Karpas-422 (cell line): ENCODE measurements around the gene EEF1A2. TPM values are rescaled to one million over a fixed set of nuclear protein-coding genes. Genes with fewer than 3 reads are reported as not detected.

ENCODE experiments used
- DNase-seq: peaks from one replicate; pipeline ENCODE4 v3.0.0-alpha.2; 2015
- H2AFZ ChIP-seq: fragments of 200-600 bp; sonication (generic); 2 replicates; pipeline ENCODE4 v1.6.1; 2014; ENCODE audit warnings: antibody characterized with exemption, low read length, mixed read lengths
- H3K27ac ChIP-seq: fragments of 200-600 bp; sonication (generic); 2 replicates; pipeline ENCODE4 v1.5.1; 2014; ENCODE audit warnings: mild to moderate bottlenecking, low read length, moderate library complexity
- H3K27me3 ChIP-seq: fragments of 200-600 bp; sonication (generic); 2 replicates; pipeline ENCODE4 v1.6.1; 2014; ENCODE audit warnings: low read length, mixed read lengths
- H3K36me3 ChIP-seq: fragments of 200-600 bp; sonication (generic); 2 replicates; pipeline ENCODE4 v1.6.1; 2014; ENCODE audit warnings: low read length, mixed read lengths; ENCODE audit not compliant: insufficient read depth
- H3K4me1 ChIP-seq: fragments of 200-600 bp; sonication (generic); 2 replicates; pipeline ENCODE4 v1.6.1; 2014; ENCODE audit warnings: mild to moderate bottlenecking, low read length, mixed read lengths
- H3K4me2 ChIP-seq: fragments of 200-600 bp; sonication (generic); 2 replicates; pipeline ENCODE4 v1.6.1; 2014; ENCODE audit warnings: low read length, low read depth, mild to moderate bottlenecking; ENCODE audit not compliant: poor library complexity, severe bottlenecking
- H3K4me3 ChIP-seq: fragments of 200-600 bp; sonication (generic); 2 replicates; pipeline ENCODE4 v1.5.1; 2014; ENCODE audit warnings: mild to moderate bottlenecking, antibody characterized with exemption, low read length, mixed read lengths
- H3K79me2 ChIP-seq: fragments of 200-600 bp; sonication (generic); 2 replicates; pipeline ENCODE4 v1.6.1; 2014; ENCODE audit warnings: mild to moderate bottlenecking, low read length, mixed read lengths
- H3K9ac ChIP-seq: fragments of 200-600 bp; sonication (generic); 2 replicates; pipeline ENCODE4 v1.6.0; 2014; ENCODE audit warnings: low read length
- H3K9me2 ChIP-seq: fragments of 200-600 bp; sonication (generic), shearing (Covaris generic); replicated peaks from 2 replicates; pipeline ENCODE4 v1.6.0; 2014; ENCODE audit warnings: mild to moderate bottlenecking, low read length, moderate library complexity; ENCODE audit not compliant: insufficient read depth
- H3K9me3 ChIP-seq: fragments of 300-700, 200-600 bp; sonication (generic); 2 replicates; pipeline ENCODE4 v1.6.1; 2014; ENCODE audit warnings: low read length, mixed read lengths
- H4K20me1 ChIP-seq: fragments of 200-600 bp; sonication (generic); 2 replicates; pipeline ENCODE4 v1.6.1; 2014; ENCODE audit warnings: mild to moderate bottlenecking, antibody characterized with exemption, low read length, low read depth; ENCODE audit not compliant: insufficient read depth
- total RNA-seq: library from RNA; depleted of rRNA; stranded (reverse); fragments of >200 nt; shearing (Covaris generic); gene quantifications from 2 replicates; pipeline ENCODE4 v1.2.3, GENCODE V29; 2014; ENCODE audit warnings: low replicate concordance

The EEF1A2 gene
- total RNA-seq, 1 experiment from 2014 or later, result 0.71 TPM

DNA sequence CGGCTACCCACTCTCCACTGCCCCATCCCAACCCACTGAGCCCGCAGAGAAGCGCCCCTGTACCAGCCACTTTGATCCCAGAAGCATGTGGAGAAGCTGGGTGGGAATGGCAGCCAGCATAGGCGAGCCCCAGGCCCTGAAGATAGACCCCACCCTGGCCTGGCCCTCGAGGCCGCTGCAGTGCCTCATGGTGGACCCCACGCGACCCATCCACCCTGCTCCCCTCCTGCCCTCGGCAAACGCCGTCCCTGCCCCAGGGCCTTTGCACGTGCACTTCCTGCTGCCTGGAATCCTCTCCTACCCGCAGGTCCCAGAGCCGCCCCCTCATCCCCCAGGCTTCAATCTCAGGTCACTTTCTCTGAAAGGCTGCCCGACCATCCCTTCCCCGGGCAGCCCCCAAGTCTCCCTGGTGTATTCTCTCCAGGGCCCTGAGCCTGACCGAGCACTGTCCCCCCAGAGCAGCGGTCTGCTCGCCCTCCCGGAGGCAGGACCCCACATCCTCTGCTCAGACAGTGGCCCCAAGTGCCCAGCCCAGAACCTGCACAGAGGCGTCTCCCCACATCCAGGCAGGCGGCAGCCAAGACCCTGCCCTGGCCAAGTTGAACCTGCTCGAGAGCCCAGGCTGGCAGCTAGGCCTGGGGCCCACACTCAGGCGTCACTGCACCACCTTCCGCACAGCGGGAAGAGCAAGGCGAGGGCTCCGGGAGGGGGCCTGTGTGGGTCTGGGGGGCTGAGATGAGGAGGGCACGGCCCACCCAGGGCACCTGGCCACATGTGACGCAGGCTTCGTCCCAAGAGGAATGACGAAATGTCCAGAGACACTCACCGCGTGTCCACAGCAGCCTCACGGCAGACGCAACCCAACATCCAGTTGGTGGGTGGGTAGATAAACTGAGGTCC lies 40.5 kb downstream of the EEF1A2 start:
- Histone ChIP-seq H4K20me1 (no peaks in the 10 kb centered on the region), H3K9ac (no peak overlapping the region)

GRCh38 chr20:63457737-63458136 lies 41.1 kb downstream of the EEF1A2 start:
- Histone ChIP-seq H3K79me2 (no peaks in the 10 kb centered on the region), H3K4me1 (peaks cover 4% of the 10 kb centered on the region; the same call in 1 of the 2 replicates), H3K27ac (no peak overlapping the region), H3K9me3 (no peaks in the 10 kb centered on the region), H3K9ac (no peak overlapping the region), H3K9me2 (no peaks in the 10 kb centered on the region), H3K36me3 (no peaks in the 10 kb centered on the region), H2AFZ (no peak overlapping the region), H3K4me2 (no peak overlapping the region), H3K27me3 (no peaks in the 10 kb centered on the region), H3K4me3 (no peak overlapping the region), H4K20me1 (no peaks in the 10 kb centered on the region)
- DNase-seq, result peak; percentile 52

More for the DNA sequence above, 40.5 kb downstream of the EEF1A2 start:
- Histone ChIP-seq H3K9me3 (no peaks in the 10 kb centered on the region), H3K27me3 (no peaks in the 10 kb centered on the region), H2AFZ (no peak overlapping the region), H3K9me2 (no peaks in the 10 kb centered on the region), H3K79me2 (no peaks in the 10 kb centered on the region), H3K36me3 (no peaks in the 10 kb centered on the region), H3K27ac (no peak overlapping the region), H3K4me2 (no peak overlapping the region), H3K4me1 (peaks cover 4% of the 10 kb centered on the region; the same call in 1 of the 2 replicates), H3K4me3 (no peak overlapping the region)
- no peak for DNase-seq

DNA sequence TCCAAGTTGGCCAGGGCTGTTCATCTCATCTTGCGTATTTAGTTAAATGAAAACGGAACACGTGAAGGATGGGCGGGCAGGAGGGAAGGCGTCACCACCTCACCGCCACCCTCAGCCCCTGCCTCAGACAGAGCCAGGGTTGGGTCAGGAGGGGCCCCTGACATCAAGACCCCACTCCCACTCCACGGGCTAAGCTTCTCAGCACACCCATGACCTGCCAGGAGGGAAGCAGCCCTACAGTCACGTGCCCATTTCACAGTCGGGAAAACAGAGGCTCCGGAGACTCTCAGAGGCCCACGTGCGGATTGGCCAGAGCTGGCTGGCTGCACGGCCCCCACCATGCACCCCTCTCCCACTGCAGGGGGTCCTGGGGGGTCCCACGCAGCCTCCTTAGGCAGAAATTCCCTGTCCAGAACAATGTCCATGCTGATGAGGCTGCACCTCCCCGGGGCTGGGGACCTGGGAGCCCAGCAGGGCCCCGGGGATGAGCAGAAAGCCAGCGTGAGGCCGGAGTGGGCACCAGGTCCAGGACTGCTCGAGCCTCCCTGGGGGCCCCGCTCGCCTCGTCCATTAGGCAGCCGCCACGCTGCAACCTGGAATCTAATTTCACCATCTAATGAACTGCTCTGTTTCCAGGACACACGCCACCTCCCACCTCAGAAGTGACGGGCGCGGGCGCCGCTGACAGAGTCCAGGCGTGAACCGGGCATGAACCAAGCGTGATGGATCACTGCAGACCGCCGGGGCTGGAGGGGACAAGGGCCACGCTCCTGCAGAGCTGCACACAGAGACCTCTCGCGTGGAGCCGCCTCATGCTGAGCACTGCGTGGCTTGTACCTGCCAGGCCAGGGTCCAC lies 42.2 kb downstream of the EEF1A2 start:
- Histone ChIP-seq H3K27ac (no peak overlapping the region), H3K79me2 (no peaks in the 10 kb centered on the region), H2AFZ (no peak overlapping the region), H3K27me3 (no peaks in the 10 kb centered on the region), H3K9me3 (no peaks in the 10 kb centered on the region), H3K36me3 (no peaks in the 10 kb centered on the region), H3K4me3 (no peak overlapping the region), H3K9me2 (no peaks in the 10 kb centered on the region), H3K4me2 (no peak overlapping the region), H3K4me1 (peaks cover 4% of the 10 kb centered on the region; the same call in 1 of the 2 replicates), H3K9ac (no peak overlapping the region), H4K20me1 (no peaks in the 10 kb centered on the region)
- DNase-seq, result no peak

GRCh38 chr20:63455568-63455859 lies 43.4 kb downstream of the EEF1A2 start:
- Histone ChIP-seq H3K4me1 (peaks cover 4% of the 10 kb centered on the region; the same call in 1 of the 2 replicates), H3K9me2 (no peaks in the 10 kb centered on the region), H3K9ac (no peak overlapping the region), H2AFZ (no peak overlapping the region), H3K27ac (no peak overlapping the region), H3K4me2 (no peak overlapping the region), H3K79me2 (no peaks in the 10 kb centered on the region), H4K20me1 (no peaks in the 10 kb centered on the region), H3K27me3 (no peaks in the 10 kb centered on the region), H3K9me3 (no peaks in the 10 kb centered on the region), H3K4me3 (no peak overlapping the region), H3K36me3 (no peaks in the 10 kb centered on the region)
- no peak for DNase-seq

DNA sequence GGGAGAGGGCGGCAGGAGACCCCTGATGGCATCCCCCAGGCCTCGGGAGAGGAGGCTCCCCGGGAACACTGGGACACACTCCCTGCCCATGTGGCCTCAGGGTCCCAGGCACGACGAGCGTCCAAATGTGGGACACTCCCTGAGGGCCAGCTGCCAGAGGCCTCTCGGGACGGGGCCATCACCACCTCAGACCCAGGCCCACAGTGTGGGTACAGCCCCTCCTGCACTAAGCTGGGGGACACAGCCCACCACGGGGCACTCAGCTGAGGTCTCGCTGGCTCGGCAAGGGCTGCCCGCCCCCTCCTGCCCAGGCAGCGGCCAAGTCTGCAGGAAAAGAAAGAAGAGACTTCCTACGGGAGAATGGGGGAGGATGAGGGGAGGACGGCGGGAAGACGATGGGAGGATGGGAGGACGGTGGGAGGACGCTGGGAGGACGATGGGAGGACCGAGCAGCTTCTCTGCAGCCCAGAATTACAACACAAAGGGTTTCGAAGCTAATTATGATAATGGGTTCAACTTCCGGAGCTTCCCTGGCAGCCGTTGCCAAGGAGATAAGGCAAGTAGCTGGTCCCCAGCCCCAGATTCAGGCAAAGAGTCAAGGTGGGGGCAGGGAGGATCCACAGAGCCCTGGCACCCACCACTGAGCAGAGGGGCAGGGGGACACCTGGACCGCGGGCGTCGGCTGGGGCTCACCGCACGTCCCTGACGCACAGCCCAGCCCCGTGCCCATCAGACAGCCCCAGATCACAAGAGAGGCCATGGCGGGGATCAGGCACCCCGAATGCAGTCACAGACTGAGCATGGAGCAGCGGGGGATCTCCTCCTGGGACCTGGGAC lies 43.9 kb downstream of the EEF1A2 start:
- Histone ChIP-seq H3K4me2 (no peak overlapping the region), H4K20me1 (no peaks in the 10 kb centered on the region), H3K36me3 (no peaks in the 10 kb centered on the region), H3K4me3 (no peak overlapping the region), H3K27ac (no peak overlapping the region), H3K9ac (no peak overlapping the region), H3K27me3 (no peaks in the 10 kb centered on the region), H3K79me2 (no peaks in the 10 kb centered on the region), H2AFZ (no peak overlapping the region), H3K4me1 (peaks cover 4% of the 10 kb centered on the region; the same call in 1 of the 2 replicates), H3K9me2 (no peaks in the 10 kb centered on the region), H3K9me3 (no peaks in the 10 kb centered on the region)
- DNase-seq, result no peak

- Histone ChIP-seq H3K27me3 (no peaks in the 10 kb centered on the region), H3K36me3 (no peaks in the 10 kb centered on the region), H2AFZ (no peak overlapping the region), H3K9me2 (no peaks in the 10 kb centered on the region), H3K9ac (no peak overlapping the region), H3K27ac (no peak overlapping the region), H3K79me2 (no peaks in the 10 kb centered on the region), H3K4me3 (no peak overlapping the region), H3K4me2 (no peak overlapping the region), H3K4me1 (peaks cover 4% of the 10 kb centered on the region; the same call in 1 of the 2 replicates), H3K9me3 (no peaks in the 10 kb centered on the region), H4K20me1 (no peaks in the 10 kb centered on the region)
- no peak for DNase-seq
Measured at GRCh38 chr20:63452821-63453523, 45.9 kb downstream of the EEF1A2 start.

GRCh38 chr20:63452341-63452740 lies 46.5 kb downstream of the EEF1A2 start:
- Histone ChIP-seq H3K4me3 (no peak overlapping the region), H4K20me1 (no peaks in the 10 kb centered on the region), H3K9ac (no peak overlapping the region), H3K36me3 (no peaks in the 10 kb centered on the region), H3K79me2 (no peaks in the 10 kb centered on the region), H3K27ac (no peak overlapping the region), H3K27me3 (no peaks in the 10 kb centered on the region), H3K4me2 (no peak overlapping the region), H3K9me2 (no peaks in the 10 kb centered on the region), H2AFZ (no peak overlapping the region), H3K9me3 (no peaks in the 10 kb centered on the region), H3K4me1 (peaks cover under 1% of the 10 kb centered on the region; the same call in 1 of the 2 replicates)
- DNase-seq, result no peak
